ENCODE results near the gene TBC1D20. TPM values are rescaled to one million over a fixed set of nuclear protein-coding genes. Genes with fewer than 3 reads are reported as not detected.

TBC1D20 gene
- total and polyA plus RNA-seq, 2 donors (not counting 3 experiments of a cell fraction or from before 2014, with no cell fraction given) = 34.3 to 36.1 TPM

- no peaks in the 10 kb centered on the region for H3K79me2 ChIP-seq (ENCODE audit: control insufficient read depth, insufficient read depth, low read length)
- DNase-seq (ENCODE audit: low read depth, low spot score) = no peak
- no peaks in the 10 kb centered on the region for H3K4me1 ChIP-seq (ENCODE audit: control insufficient read depth, extremely low read depth, insufficient read depth, low read length)
- intact Hi-C loops (cut with micrococcal nuclease) = no loop called here
- H3K9me3 ChIP-seq (replicated peaks; ENCODE audit: control insufficient read depth, insufficient read depth, low read length) = no peaks in the 10 kb centered on the region
- ChIA-PET POLR2A (no interaction called here), CTCF (interaction anchor here (3.5 kb wide), 1 partner anchor 149 kb away, joined by 14 read pairs; no protein-coding TSS in a partner anchor)
- H3K4me3 ChIP-seq (replicated peaks in 1 of 3; ENCODE audit: insufficient read depth in 1 of 3, low read depth in 1 of 3, low read length in 3 of 3) = no peak overlapping the region
- H3K27ac ChIP-seq (ENCODE audit: insufficient read depth, low read depth, low read length) = no peak overlapping the region
- FAIRE-seq = no peak
- H3K4me2 ChIP-seq (ENCODE audit: insufficient read depth, low read length) = no peak overlapping the region
- H3K9ac ChIP-seq (replicated peaks; ENCODE audit: extremely low read depth, insufficient read depth, low read length) = no peak overlapping the region
- no peaks in the 10 kb centered on the region for H4K20me1 ChIP-seq (replicated peaks; ENCODE audit: control insufficient read depth, extremely low read depth, insufficient read depth, low read length)
- H3K27me3 ChIP-seq (ENCODE audit: control insufficient read depth in 2 of 2, insufficient read depth in 2 of 2, low read length in 2 of 2) = no peaks in the 10 kb centered on the region
- TF ChIP-seq GATA2 (IDR thresholded peaks at IDR 0.05; ENCODE audit: insufficient read depth, insufficient read length, low read depth, low read length) (no peak), EZH2 (IDR thresholded peaks at IDR 0.05; ENCODE audit: borderline replicate concordance, low read depth, low read length, severe bottlenecking) (no peak), FOS (IDR thresholded peaks at IDR 0.05; ENCODE audit: borderline replicate concordance, insufficient read depth, low read length) (no peak), MYC (IDR thresholded peaks at IDR 0.05; ENCODE audit: low read depth, low read length) (no peak)
- peaks cover 12 to 22% of the 10 kb centered on the region in 2 experiments for H3K36me3 ChIP-seq (ENCODE audit: control insufficient read depth in 2 of 2, extremely low read depth in 1 of 2, insufficient read depth in 2 of 2, low read length in 2 of 2)
- dilution Hi-C loops (cut with MboI; ENCODE audit: extremely low pct_ligation_motif_present, low sequenced_read_pairs) = no loop called here
- no TSS peak for BruUV-seq (replicated peaks)
- no peak overlapping the region for H2AFZ ChIP-seq (ENCODE audit: low read depth, low read length)
- no peaks in the 10 kb centered on the region for H3K9me1 ChIP-seq (replicated peaks; ENCODE audit: control insufficient read depth, extremely low read depth, insufficient read depth, low read length)
Observed at GRCh38 chr20:496126-496696, 33.9 kb upstream of the TBC1D20 start.

DNA sequence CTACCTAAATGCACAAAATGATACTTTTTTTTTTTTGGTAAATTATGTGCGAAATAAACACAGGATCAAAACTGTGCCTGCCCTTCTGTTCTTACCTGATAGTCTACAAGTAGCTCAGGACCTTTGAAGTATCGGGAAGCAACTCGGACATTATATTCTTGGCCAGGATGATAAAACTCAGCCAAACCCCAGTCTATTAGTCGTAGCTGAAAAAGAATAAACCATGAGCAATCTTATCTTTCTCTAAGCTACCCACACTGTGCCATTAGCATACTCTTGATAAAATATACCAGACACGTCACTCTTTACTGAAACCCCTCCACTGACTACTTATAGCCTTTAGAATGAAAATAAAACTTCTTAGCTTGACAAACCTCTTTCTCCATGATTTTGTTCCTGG lies 29.8 kb upstream of the TBC1D20 start:
- CTCF ChIA-PET = interaction anchor here (0.9 to 1.3 kb wide), 2 partner anchors 10 to 153 kb away, joined by 3 to 4 read pairs; no protein-coding TSS in a partner anchor
- H2AFZ ChIP-seq (ENCODE audit: low read depth, low read length) = no peak overlapping the region
- H3K9me3 ChIP-seq (replicated peaks; ENCODE audit: control insufficient read depth, insufficient read depth, low read length) = no peaks in the 10 kb centered on the region
- no peaks in the 10 kb centered on the region for H3K79me2 ChIP-seq (ENCODE audit: control insufficient read depth, insufficient read depth, low read length)
- H4K20me1 ChIP-seq (replicated peaks; ENCODE audit: control insufficient read depth, extremely low read depth, insufficient read depth, low read length) = no peaks in the 10 kb centered on the region
- no peak overlapping the region for H3K9ac ChIP-seq (replicated peaks; ENCODE audit: extremely low read depth, insufficient read depth, low read length)
- intact Hi-C loops (cut with micrococcal nuclease) (no loop called here), dilution Hi-C loops (cut with MboI; ENCODE audit: extremely low pct_ligation_motif_present, low sequenced_read_pairs) (no loop called here)
- no TSS peak for BruUV-seq (replicated peaks)
- H3K36me3 ChIP-seq (ENCODE audit: control insufficient read depth in 2 of 2, extremely low read depth in 1 of 2, insufficient read depth in 2 of 2, low read length in 2 of 2) = peaks cover 14 to 25% of the 10 kb centered on the region in 2 experiments
- no peak overlapping the region for H3K4me2 ChIP-seq (ENCODE audit: insufficient read depth, low read length)
- H3K9me1 ChIP-seq (replicated peaks; ENCODE audit: control insufficient read depth, extremely low read depth, insufficient read depth, low read length) = no peaks in the 10 kb centered on the region
- POLR2A ChIA-PET = no interaction called here
- no peak for TF ChIP-seq POLR2AphosphoS5 (IDR thresholded peaks at IDR 0.05; ENCODE audit: insufficient read depth, low read depth, low read length)
- no peak for TF ChIP-seq EZH2 (IDR thresholded peaks at IDR 0.05; ENCODE audit: borderline replicate concordance, low read depth, low read length, severe bottlenecking)
- no peak for TF ChIP-seq CTCF (IDR thresholded peaks at IDR 0.05; ENCODE audit: extremely low read depth in 1 of 2, insufficient read depth in 1 of 2, low read depth in 1 of 2, low read length in 2 of 2)
- no peak for TF ChIP-seq MAX (IDR thresholded peaks at IDR 0.05; ENCODE audit: insufficient read depth, insufficient read length)
- no peak for TF ChIP-seq POLR2A (IDR thresholded peaks at IDR 0.05; ENCODE audit: low read depth, low read length)
- no peak for TF ChIP-seq GATA2 (IDR thresholded peaks at IDR 0.05; ENCODE audit: insufficient read depth, insufficient read length, low read depth, low read length)
- TF ChIP-seq MYC (IDR thresholded peaks at IDR 0.05; ENCODE audit: low read depth, low read length) = no peak
- no peak for TF ChIP-seq JUN (IDR thresholded peaks at IDR 0.05; ENCODE audit: borderline replicate concordance, insufficient read depth, insufficient read length, low read depth)
- no peak for TF ChIP-seq FOS (IDR thresholded peaks at IDR 0.05; ENCODE audit: borderline replicate concordance, insufficient read depth, low read length)
- FAIRE-seq (no peak), DNase-seq (ENCODE audit: low read depth, low spot score) (no peak)
- no peak overlapping the region for H3K4me3 ChIP-seq (replicated peaks in 1 of 3; ENCODE audit: insufficient read depth in 1 of 3, low read depth in 1 of 3, low read length in 3 of 3)
- H3K4me1 ChIP-seq (ENCODE audit: control insufficient read depth, extremely low read depth, insufficient read depth, low read length) = no peaks in the 10 kb centered on the region
- no peak overlapping the region for H3K27ac ChIP-seq (ENCODE audit: insufficient read depth, low read depth, low read length)
- H3K27me3 ChIP-seq (ENCODE audit: control insufficient read depth in 2 of 2, insufficient read depth in 2 of 2, low read length in 2 of 2) = no peaks in the 10 kb centered on the region
